Skeletal muscle cell (primary cell): ENCODE results near the gene MNX1.

Experiments
- DNase-seq: peaks from one replicate; pipeline ENCODE4 v3.0.0-alpha.2; 2010; ENCODE audit warnings: low read depth
- H3K4me3 ChIP-seq: 2 replicates; pipeline ENCODE4 v1.5.1; 2011; ENCODE audit warnings: low read depth, mild to moderate bottlenecking, control low read depth, low read length, moderate library complexity

The MNX1 gene

GRCh38 chr7:157005456-157006204, 4.8 kb downstream of the MNX1 start:
- no peak for DNase-seq
- no peak overlapping the region for H3K4me3 ChIP-seq

DNA sequence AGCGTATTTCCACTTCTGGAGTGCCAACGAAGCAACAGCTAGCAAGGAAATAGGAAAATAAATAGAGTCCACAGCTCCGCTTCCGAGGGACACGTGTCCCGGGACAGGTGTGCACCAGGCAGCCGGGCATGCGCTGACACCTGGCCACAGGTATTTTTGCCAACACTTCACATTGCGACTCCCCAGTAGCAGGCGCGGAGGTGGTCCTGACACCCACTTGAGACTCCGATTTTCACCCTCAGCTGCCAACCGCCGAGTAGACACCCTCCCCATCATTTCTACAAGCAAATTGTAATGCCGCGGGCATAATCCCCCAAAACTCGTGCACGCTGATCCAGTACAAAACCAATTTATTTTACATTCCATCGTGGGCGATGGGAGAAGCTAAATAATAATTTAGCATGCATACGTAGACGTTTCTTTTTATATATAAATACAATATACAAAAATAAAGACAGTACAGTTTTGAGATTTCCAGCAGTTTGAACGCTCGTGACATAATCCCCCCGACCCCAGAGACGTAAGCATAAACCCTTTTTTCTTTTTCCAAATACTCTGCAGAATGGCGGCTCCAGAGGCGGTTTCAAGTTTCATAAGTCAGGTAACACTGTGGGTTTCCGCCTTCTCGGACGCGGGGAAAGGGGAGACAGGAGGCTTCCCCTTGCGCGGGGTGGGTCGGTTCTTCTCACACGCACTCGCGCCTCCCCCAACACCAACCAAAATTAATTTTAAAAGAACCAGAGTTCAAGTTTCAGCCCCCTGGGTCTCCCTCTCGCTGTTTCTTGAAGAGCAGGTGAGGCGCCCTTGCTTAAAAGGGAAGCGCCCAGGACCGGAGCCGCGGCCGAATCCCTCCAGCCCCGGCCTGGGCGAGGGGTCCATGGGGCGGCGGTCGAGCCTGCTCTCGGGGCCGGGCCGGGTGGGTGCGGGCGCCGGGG, 5.7 kb downstream of the MNX1 start:
- DNase-seq, result no peak
- H3K4me3 ChIP-seq, result no peak overlapping the region

DNA sequence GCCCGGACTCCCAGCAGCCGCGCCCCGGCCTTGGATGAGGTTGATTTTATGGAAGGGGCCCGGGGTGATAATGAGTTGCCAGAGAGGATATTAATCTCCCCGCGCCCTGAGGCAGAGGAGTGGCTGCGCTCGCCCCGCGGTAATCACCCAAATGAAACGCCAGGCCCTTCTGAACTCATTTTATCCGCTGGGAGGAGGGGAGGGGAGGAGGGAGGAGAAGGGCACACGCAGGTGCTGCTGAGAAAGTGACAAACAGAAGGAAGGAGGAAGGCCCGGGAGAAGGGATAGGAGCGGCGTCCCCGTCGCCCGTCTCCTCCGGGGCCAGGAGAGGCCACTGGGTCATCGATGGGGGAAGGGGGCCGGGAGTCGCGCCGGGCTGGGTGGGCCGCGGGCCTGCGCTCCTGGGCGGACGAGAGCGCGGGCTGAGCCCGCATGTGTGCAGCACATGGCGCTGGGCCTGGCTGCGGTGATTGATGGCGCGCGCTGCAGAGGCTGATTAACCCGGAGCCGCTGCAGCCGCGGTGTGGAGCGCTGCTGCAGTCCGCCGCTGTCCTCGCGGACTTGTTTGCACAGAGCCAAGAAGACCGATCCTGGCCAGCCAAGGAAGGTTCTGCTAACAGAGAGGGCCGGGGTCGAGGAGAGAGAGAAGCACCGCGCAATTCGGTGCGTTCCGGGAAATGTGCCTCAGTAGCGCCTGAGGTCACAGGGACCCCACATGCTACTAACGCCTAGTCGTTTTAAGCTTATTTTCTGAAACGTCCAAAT, 6.5 kb downstream of the MNX1 start:
- peak; percentile 6 for DNase-seq
- no peak overlapping the region for H3K4me3 ChIP-seq

DNA sequence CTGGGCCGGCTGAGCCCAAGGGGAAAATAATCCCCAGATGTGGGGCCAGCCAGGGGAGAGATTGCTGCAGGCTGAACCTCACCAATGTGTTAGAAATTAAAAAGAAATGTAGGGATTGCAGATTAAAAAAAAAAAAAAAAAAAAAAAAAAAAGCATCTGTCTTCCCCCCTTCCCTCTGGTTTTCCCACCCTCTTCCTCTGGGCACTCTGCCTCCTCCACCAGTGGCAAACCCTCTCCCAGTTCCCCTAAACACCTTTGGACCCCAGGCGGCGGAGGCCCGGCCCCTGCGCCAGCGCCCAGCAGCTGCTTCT, 7.1 kb downstream of the MNX1 start:
- no peak for DNase-seq
- H3K4me3 ChIP-seq, result no peak overlapping the region

- no peak for DNase-seq
- H3K4me3 ChIP-seq, result no peak overlapping the region
These were observed 7.5 kb downstream of the MNX1 start for GRCh38 chr7:157002819-157003421.

GRCh38 chr7:157001920-157002818, 8.3 kb downstream of the MNX1 start:
- H3K4me3 ChIP-seq, result no peak overlapping the region
- DNase-seq, result no peak

DNA sequence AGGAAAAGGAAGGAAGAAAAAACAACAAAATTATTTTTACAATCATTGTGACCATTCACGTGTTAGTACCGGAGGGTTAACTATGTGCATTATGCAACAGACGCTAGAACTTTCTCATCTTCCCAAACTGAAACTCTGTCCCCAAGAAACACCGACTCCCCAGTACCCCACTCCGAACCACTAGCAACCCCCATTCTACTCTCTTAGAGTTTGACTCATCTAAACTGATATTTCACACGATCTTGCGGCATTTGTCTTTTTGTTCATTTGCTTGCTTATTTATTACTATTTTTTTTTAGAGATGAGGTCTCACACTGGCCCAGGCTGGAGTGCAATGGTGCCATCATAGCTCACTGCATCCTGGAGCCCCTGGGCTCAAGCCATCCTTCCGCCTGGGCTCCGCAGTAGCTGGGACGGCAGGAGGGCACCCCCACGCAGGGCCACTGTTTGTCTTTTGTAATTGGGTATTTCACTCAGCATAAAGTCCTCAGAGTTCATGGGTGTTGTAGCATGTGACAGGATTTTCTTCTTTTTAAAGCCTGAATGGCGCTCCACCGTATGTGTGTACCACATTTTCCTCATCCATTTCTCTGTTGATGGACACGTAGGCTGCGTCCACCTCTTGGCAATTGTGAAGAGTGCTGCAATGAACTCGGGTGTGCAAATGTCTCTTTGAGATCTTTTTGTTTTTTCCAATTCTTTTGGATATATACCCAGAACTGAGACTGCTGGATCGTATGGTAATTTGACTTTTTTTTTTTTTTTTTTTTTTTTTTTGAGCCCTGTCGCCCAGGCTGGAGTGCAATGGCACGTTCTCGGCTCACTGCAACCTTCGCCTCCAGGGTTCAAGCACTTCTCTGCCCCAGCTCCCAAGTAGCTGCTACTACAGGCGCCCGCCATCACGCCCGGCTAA, 9.5 kb downstream of the MNX1 start:
- DNase-seq, result no peak
- H3K4me3 ChIP-seq, result no peak overlapping the region

- H3K4me3 ChIP-seq, result peak overlapping the region; percentile 34
- DNase-seq, result no peak
These were observed 10.3 kb downstream of the MNX1 start for GRCh38 chr7:156999958-157000726.

- H3K4me3 ChIP-seq, result peak overlapping the region; percentile 17
- no peak for DNase-seq
These were observed 11.2 kb downstream of the MNX1 start for GRCh38 chr7:156998988-156999957.

GRCh38 chr7:156994417-156994816, 16.0 kb downstream of the MNX1 start:
- no peak overlapping the region for H3K4me3 ChIP-seq
- DNase-seq, result no peak

- DNase-seq, result no peak
These were observed 16.6 kb downstream of the MNX1 start for GRCh38 chr7:156993925-156994235.

GRCh38 chr7:156993021-156993924, 17.2 kb downstream of the MNX1 start:
- no peak overlapping the region for H3K4me3 ChIP-seq
- no peak for DNase-seq

More at GRCh38 chr7:156993925-156994235, 16.6 kb downstream of the MNX1 start:
- H3K4me3 ChIP-seq, result no peak overlapping the region

- no peak overlapping the region for H3K4me3 ChIP-seq
- no peak for DNase-seq
These were observed 20.5 kb downstream of the MNX1 start for GRCh38 chr7:156989766-156990535.
